ENCODE data around the gene SQOR. TPM values are rescaled to one million over a fixed set of nuclear protein-coding genes. Genes with fewer than 3 reads are reported as not detected.

Gene SQOR
- 10 to 100 TPM; 21.2 to 30.7 TPM for total RNA-seq

GRCh38 chr15:45634432-45635190, at the start of gene SQOR:
Gene SQOR, plus strand, starts transcription at chr15:45635029. Its CDS starts 23,895 bp downstream, at chr15:45658924.
- peak within 1 kb of the TSS; percentile 94 to 96 for H3K27ac ChIP-seq
- peak; percentile 87 for DNase-seq (ENCODE audit: low spot score)
- peak within 1 kb of the TSS; percentile 76 to 81 for H3K4me3 ChIP-seq
- TF ChIP-seq, protein P1, sequence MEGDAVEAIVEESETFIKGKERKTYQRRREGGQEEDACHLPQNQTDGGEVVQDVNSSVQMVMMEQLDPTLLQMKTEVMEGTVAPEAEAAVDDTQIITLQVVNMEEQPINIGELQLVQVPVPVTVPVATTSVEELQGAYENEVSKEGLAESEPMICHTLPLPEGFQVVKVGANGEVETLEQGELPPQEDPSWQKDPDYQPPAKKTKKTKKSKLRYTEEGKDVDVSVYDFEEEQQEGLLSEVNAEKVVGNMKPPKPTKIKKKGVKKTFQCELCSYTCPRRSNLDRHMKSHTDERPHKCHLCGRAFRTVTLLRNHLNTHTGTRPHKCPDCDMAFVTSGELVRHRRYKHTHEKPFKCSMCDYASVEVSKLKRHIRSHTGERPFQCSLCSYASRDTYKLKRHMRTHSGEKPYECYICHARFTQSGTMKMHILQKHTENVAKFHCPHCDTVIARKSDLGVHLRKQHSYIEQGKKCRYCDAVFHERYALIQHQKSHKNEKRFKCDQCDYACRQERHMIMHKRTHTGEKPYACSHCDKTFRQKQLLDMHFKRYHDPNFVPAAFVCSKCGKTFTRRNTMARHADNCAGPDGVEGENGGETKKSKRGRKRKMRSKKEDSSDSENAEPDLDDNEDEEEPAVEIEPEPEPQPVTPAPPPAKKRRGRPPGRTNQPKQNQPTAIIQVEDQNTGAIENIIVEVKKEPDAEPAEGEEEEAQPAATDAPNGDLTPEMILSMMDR (IDR thresholded peaks at IDR 0.05), result no peak
- H3K9me3 ChIP-seq, result no peaks in the 10 kb centered on the region
- no peaks in the 10 kb centered on the region for H3K27me3 ChIP-seq
- no peaks in the 10 kb centered on the region for H3K36me3 ChIP-seq
- H3K4me1 ChIP-seq, result peaks cover 0 to 31% of the 10 kb centered on the region in 2 donors

GRCh38 chr15:45585069-45585791, 49.6 kb upstream of the SQOR start:
- TF ChIP-seq, protein P1 (IDR thresholded peaks at IDR 0.05), result no peak
- no peaks in the 10 kb centered on the region for H3K9me3 ChIP-seq
- no peak for DNase-seq (ENCODE audit: low spot score)
- no peak overlapping the region for H3K4me3 ChIP-seq
- no peak overlapping the region for H3K27ac ChIP-seq
- no peaks in the 10 kb centered on the region for H3K27me3 ChIP-seq
- H3K4me1 ChIP-seq, result peaks cover 0 to 36% of the 10 kb centered on the region in 2 donors
- no peaks in the 10 kb centered on the region for H3K36me3 ChIP-seq

DNA sequence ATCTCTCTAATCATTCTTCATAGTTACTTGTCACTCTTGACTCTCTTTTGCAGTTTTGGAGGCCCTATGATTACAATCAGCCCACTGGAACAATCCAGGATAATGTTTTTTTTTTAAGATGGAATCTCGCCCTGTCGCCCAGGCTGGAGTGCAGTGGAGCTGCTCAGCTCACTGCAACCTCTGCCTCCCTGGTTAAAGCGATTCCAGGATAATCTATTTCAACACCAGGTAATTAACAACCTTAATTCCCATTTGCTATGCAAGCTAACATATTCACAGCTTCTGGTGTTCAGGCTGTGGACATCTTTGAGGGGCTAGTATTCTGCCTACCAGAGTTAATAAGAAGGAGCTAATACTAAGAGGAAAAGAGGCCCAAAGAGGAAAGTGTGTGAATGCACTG, 48.7 kb upstream of the SQOR start:
- Histone ChIP-seq H3K4me1 (peaks cover 0 to 44% of the 10 kb centered on the region in 2 donors), H3K27me3 (no peaks in the 10 kb centered on the region), H3K27ac (peak overlapping the region; percentile 99 to 100), H3K36me3 (no peaks in the 10 kb centered on the region), H3K4me3 (peak overlapping the region; percentile 91 to 96), H3K9me3 (no peaks in the 10 kb centered on the region)
- DNase-seq (ENCODE audit: low spot score), result no peak
- TF ChIP-seq, protein P1 (IDR thresholded peaks at IDR 0.05), result no peak

DNA sequence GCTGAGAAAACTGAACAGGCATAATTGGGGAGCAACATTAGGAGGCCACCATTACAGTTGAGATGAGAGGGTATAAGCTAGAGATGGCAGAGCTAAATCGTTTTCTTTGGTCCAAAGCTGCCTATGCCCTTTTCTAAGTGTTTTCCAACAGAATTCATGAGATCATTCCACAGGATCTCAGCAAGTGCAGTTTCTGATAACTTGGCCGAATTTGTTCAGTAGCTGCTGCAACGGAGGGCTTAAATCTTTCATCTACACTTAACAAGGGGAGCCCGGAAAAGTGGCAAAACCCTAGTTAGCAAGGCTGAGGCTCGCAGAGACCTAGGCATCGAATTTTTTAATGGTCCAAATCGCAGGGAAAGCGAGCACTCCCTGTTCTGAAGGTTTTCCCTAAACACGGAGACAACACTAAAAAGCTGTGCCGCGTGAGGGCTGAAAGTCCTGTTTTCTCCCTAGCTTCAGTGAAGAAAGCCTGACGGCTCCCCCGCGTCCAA, 48.2 kb upstream of the SQOR start:
- TF ChIP-seq, protein P1 (IDR thresholded peaks at IDR 0.05), result no peak
- DNase-seq (ENCODE audit: low spot score), result no peak
- Histone ChIP-seq H3K27me3 (no peaks in the 10 kb centered on the region), H3K4me1 (peaks cover 0 to 44% of the 10 kb centered on the region in 2 donors), H3K27ac (peak overlapping the region; percentile 99 to 100), H3K9me3 (no peaks in the 10 kb centered on the region), H3K4me3 (peak overlapping the region; percentile 91 to 96), H3K36me3 (no peaks in the 10 kb centered on the region)

GRCh38 chr15:45587095-45587862, 47.5 kb upstream of the SQOR start, which contains the start of gene BLOC1S6:
Gene BLOC1S6, plus strand, starts transcription at chr15:45587379. Its CDS starts 65 bp downstream, at chr15:45587444.
- peak within 1 kb of the TSS; percentile 99 to 100 for H3K27ac ChIP-seq
- H3K27me3 ChIP-seq, result no peaks in the 10 kb centered on the region
- DNase-seq (ENCODE audit: low spot score), result peak; percentile 93
- no peaks in the 10 kb centered on the region for H3K9me3 ChIP-seq
- peak within 1 kb of the TSS; percentile 91 to 96 for H3K4me3 ChIP-seq
- peaks cover 0 to 44% of the 10 kb centered on the region in 2 donors for H3K4me1 ChIP-seq
- TF ChIP-seq, protein P1 (IDR thresholded peaks at IDR 0.05), result no peak
- H3K36me3 ChIP-seq, result no peaks in the 10 kb centered on the region

Data from right atrium auricular region (tissue), 2 donors.